DMS 273 (cell line): Measurements from ENCODE around the gene SLC29A1.
A peak's percentile ranks its signal among the peaks of the same experiment; 100 is the strongest.

Experiments used
- DNase-seq: peaks from one replicate; lab custom pipeline; 2025; ENCODE audit not compliant: unreplicated experiment; lab: John Stamatoyannopoulos, UW

The SLC29A1 gene

DNA sequence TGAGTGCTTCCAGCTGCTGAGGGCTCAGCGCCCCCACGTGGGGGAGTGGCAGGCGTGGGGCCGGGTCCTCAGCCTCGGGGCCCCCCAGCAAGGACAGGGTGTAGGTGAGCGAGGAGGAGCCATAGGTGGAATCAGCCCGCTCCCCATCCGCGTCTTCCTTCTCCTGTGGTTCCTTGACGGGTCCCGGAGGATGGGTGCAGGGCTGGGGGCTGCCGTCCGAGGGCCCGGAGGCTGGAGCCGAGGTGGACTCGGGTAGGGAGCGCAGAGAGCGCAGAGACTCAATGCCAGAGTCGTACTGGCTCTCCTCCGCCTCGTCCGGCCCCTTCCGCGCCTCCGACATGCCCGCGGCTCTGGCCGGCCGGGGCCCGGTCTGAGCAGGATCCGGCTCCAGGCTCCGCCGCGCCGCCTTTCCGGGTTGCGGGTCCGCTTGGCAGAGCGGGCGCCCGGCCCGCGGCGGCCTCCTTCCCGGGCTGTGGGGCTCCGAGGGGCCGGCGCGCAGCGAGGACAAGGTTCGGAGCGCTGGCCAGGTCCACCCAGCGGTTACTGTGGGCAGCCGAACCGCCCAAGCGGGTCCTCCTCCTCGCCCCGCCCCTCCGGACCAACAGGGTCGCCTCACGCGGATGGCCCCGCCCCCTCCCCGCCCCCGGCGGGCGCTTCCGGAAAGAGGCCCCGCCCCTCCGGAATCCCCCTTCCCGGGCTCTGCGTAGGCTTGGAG is 41.8 kb downstream of the SLC29A1 start, which contains the start of gene NFKBIE:
Gene NFKBIE (minus strand): TSS at position 545 of the 715 bp plus-strand sequence. CDS start 205 bp downstream, at position 340.
- DNase-seq: peak; percentile 93

DNA sequence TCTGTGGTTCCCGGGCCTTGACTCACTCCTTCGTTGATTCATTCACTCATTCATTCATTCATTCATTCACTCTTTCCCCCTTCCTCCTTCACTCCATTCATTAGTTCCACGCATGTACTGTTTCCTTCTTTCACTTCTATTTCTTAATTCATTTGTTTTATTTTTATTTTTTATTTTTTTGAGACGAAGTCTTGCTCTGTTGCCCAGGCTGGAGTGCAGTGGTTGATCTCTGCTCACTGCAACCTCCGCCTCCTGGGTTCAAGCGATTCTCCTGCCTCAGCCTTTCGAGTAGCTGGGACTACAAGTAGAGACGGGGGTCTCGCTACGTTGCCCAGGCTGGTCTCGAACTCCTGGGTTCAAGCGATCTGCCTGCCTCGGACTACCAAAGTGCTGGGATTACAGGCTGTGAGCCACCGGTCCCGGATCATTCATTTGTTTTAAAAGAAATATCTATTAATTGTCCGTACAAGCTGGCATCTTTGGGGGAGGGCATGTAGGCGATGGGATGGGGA is 42.4 kb downstream of the SLC29A1 start:
- no peak for DNase-seq

DNA sequence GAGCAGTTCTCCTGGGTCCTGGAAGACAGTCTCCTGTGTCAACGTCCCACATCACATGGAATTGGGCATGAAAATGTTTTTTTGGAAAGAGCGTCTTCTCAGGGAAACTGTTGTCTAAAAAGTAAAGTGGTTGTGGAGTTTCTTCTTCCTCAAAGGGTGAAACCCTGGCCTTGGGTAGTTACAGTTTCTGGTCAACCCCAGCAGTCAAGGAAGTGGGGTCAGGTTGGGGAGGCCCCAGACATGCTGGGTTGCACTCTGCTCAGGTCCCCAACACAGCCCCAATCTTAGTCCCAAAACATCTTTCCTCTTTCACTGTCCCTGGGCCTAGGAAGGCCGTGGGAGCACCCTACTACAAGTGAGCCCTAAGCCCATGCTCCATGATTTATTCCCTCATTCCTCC is 43.0 kb downstream of the SLC29A1 start:
- DNase-seq: no peak

DNA sequence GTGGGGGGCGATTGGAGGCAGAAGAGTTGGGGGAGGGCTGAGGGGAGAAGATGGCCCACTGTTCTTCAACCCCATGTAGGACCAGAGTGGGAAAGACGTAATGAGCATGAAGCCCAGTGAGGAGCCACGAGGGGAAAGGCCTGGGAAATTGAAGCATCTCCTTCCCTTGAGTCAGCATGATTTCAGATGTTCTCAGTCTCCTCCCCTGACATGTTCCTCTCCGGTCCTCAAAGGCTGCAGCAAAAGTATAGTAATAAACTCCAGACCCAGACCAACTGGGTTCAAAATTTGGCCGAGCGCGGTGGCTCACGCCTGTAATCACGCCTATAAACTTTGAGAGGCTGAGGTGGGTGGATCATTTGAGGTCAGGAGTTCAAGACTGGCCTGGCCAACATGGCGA is 43.9 kb downstream of the SLC29A1 start:
- DNase-seq: no peak

DNA sequence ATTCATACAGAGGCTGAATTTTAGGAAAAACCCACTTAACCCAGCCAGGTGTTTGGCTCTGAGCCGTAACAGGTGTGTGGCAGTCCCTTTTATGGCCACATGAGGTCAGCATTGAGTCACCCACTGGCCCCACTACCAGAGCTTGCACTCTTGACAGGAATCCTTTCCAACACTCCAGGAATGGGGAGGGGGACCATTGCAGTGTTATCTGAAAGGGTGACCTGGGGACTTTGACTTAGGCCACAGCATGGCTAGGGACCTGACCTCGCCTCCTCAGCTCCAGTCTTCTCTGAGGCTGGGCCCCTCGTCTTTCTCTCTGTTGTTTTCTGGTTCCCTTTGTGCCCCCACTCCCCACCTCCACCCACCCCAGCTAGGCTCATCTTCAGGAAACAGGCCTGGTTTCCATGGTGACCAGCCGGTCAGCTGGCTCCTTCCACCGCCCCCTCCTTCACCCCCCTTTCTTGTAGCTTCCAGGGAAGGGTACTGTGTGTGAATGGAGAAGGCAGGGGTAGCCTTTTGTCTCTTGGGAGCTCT is 44.8 kb downstream of the SLC29A1 start:
- DNase-seq: peak; percentile 81

DNA sequence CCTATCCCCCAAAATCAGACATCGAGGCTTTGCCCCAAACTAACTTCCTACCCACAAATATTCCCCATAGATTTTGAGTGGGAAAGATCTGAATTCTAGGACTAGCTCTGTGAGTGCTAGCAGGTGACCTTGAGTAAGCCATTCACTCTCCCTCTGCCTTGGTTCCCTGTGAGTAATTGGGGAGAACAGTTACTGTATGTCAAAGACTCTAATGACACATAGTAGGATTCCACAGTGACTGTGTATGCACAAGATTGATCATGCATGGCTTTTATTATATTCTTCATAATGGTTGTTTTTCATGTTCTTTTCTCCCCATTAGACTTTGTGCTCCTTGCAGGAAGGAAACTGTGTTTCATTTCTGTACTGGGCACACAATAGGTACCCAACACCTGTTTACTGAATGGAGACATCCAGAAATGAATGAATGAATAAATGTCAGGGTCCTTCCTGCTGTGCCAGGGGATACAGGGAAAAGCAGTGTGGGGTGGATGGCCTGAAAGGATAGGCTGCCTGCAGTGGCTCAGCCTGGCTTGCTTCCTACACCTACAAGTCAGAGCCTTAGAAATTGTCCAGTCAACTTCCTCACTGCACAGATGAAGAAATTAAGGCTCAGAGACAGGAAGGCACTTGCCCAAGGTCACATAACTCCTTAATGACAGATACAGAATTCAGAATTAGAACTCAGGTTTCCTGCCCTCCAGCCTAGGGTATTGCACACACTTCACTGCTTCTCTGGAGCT is 46.0 kb downstream of the SLC29A1 start:
- DNase-seq: no peak

DNA sequence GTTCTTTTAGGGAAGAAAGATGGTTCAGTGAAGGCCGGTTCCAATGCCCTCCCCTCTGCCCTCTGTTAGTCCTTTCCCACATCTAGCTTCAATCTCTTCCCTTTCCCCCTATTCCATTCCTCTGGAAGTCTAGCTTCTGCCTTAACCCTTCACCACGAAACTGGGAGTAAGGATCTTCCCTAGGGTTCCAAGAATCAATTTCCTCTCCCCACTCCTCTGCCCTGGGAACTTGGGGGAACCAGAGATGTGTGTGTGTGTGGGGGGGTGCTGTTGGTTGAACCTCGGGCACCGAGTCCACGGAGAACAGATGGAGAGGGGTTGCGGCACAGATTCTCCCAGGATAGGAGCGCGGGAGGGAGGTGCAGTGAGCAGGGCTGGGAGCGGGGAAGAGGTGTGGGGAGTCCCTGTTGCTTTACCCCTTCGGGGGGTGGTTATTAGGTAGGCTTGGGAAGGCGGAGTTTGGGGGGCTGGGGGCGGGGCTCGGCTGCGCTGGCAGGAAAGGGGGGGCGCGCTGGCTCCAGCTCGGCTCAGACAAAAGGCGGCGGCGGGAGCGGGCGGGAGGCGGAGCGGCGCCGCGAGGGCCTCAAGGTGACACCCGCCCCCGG is 46.6 kb downstream of the SLC29A1 start, which contains the start of gene TMEM151B:
Gene TMEM151B (plus strand): TSS at position 530 of the 605 bp plus-strand sequence. CDS start 293 bp downstream, outside the sequence.
- DNase-seq: peak; percentile 70

DNA sequence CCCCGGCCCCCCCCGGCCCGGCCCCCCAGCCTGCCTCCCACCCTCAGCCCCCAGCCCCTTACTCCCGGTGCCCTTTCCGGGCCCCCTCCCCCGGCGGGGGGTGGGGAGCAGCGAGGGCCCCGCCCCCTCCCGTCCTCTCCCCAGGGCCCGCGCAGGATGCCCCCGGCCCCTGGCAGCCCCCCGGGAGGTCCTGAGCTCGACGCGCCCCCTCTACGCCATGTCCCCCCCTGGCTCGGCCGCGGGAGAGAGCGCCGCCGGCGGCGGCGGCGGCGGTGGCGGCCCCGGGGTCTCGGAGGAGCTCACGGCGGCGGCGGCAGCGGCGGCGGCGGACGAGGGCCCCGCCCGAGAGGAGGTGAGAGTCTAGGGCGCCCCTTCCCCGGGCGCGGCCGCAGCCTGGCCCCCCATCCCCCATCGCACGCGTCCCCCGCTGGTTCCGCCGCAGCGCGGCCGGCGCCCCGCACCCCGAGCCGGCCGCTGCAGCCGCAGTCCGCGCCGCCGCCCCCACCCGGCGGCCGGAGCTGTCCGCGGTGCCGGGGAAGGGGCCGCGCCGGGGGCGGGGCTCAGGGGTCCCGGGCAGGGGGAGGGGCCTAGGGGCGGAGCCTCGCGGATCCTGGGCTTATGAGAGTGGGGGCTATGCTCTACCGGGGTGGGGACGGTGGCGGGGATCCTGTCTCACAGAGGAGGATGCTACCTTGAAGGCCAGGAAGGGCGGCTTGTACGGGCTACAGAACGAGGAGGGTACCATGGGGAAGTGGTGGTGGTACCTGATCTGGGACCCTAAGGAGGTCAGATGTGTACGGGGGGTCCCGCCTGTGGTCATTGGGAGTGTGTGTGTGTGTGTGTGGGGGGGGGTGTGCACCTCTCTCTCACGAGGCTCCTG is 47.4 kb downstream of the SLC29A1 start:
- DNase-seq: no peak

DNA sequence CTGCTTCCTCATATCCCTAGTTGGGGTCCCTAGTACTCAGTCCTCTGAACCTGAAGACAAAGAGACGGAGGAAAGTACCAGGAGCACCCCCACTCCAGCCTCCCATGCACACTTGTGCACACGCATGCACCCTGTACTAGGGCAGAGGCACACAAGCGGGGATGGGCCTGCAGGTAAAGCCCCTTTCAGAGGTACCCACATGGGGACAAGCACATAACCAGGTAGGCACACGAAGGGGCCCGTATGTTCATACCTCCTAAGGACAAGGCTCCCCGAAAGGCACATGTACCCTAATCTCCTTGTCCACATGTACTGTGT is 48.0 kb downstream of the SLC29A1 start:
- no peak for DNase-seq

DNA sequence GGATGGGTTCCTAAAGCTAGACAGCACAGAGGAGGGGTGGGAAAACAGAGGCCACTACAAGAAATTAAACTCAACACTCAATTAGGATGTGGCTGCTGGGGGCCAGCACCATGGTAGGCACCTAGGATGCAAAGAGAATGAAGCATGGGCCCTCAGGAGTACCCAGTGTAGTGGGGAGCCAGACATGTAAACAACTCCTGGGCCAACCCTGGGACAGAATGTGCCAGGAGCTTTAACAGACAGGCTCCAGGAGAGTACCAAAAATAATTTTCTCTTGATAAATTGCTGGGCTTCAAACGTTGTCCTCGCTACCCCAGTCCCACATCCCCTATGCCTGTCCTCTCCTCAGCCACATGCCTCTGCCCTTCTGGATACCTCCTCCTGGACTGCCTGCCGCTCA is 48.5 kb downstream of the SLC29A1 start:
- DNase-seq: no peak

DNA sequence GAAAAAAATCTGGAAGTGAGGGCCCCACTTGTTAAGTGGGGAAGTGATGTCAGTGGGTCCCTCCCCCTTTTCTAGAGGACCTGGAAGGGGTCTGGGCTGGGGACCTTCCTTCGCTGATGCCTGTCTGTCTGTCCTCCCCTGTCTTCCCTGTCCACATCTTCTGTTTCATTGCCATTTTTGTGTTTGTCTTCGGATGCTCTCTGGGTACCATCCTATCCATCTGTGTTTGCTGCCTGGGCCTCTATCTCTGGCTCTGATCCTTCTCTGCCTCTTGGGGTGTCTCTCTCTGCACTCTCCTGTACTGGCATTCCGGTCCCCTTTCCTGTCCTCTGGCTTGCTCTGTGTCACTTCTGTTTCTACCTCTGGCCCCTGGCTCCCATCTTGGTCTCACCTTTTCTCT is 49.1 kb downstream of the SLC29A1 start:
- no peak for DNase-seq

DNA sequence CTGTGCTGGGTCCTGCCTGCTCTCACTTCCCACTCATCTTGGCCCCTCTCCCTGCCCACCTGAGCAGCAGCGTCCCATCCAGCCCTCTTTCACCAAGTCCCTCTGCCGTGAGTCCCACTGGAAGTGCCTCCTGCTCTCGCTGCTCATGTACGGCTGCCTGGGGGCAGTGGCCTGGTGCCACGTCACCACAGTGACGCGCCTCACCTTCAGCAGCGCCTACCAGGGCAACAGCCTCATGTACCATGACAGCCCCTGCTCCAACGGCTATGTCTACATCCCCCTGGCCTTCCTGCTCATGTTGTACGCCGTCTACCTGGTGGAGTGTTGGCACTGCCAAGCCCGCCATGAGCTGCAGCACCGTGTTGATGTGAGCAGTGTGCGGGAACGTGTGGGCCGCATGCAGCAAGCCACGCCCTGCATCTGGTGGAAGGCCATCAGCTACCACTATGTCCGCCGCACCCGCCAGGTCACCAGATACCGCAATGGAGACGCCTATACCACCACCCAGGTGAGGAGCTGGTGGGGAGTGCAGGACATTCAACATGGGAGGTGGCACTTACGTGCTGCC is 49.7 kb downstream of the SLC29A1 start:
- DNase-seq: no peak

DNA sequence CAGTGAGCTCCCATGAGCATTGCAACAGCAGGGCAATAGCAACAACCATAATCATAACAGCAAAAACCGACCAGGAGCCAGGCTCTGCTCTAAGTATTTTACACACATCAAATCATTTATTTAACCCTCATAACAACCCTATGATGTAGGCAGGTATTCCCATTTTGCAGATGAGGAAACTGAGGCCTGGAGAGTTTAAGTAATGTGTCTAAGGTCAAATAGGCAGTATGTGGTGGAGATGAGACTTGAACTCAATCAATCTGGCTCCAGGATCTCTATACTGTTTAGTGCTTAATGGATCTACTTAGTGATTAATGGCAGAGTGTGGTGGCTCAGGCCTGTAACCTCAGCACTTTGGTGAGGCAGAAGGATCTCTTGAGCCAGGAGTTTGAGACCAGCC is 50.2 kb downstream of the SLC29A1 start:
- no peak for DNase-seq

DNA sequence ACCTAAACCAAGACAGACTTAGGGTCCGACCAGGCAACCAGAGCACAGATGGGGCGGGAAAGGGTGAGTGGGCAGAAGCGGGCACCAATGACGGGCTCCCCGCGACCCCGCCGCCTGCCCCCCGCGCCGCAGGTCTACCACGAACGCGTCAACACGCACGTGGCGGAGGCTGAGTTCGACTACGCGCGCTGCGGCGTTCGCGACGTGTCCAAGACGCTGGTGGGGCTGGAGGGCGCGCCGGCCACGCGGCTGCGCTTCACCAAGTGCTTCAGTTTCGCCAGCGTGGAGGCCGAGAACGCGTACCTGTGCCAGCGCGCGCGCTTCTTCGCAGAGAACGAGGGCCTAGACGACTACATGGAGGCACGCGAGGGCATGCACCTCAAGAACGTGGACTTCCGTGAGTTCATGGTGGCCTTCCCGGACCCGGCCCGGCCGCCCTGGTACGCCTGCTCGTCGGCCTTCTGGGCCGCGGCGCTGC is 51.9 kb downstream of the SLC29A1 start:
- no peak for DNase-seq

DNA sequence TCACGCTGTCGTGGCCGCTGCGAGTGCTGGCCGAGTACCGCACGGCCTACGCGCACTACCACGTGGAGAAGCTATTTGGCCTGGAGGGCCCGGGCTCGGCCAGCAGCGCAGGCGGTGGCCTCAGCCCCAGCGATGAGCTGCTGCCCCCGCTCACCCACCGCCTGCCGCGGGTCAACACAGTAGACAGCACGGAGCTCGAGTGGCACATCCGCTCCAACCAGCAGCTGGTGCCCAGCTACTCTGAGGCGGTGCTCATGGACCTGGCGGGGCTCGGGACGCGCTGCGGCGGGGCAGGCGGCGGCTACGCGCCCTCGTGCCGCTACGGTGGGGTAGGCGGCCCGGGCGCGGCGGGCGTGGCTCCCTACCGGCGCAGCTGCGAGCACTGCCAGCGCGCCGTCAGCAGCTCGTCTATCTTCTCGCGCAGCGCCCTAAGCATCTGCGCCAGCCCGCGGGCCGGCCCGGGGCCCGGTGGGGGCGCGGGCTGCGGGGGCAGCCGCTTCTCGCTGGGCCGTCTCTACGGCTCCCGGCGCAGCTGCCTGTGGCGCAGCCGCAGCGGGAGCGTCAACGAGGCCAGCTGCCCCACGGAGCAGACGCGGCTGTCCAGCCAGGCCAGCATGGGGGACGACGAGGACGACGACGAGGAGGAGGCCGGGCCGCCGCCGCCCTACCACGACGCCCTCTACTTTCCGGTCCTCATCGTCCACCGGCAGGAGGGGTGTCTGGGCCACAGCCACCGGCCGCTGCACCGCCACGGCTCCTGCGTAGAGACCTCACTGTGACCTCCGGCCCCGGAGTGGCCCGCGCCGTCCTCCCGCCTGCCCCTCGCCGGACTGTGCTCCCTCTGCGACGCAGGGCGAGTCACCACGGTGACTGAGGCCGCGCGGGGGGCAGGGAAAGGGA is 52.6 kb downstream of the SLC29A1 start:
- no peak for DNase-seq

DNA sequence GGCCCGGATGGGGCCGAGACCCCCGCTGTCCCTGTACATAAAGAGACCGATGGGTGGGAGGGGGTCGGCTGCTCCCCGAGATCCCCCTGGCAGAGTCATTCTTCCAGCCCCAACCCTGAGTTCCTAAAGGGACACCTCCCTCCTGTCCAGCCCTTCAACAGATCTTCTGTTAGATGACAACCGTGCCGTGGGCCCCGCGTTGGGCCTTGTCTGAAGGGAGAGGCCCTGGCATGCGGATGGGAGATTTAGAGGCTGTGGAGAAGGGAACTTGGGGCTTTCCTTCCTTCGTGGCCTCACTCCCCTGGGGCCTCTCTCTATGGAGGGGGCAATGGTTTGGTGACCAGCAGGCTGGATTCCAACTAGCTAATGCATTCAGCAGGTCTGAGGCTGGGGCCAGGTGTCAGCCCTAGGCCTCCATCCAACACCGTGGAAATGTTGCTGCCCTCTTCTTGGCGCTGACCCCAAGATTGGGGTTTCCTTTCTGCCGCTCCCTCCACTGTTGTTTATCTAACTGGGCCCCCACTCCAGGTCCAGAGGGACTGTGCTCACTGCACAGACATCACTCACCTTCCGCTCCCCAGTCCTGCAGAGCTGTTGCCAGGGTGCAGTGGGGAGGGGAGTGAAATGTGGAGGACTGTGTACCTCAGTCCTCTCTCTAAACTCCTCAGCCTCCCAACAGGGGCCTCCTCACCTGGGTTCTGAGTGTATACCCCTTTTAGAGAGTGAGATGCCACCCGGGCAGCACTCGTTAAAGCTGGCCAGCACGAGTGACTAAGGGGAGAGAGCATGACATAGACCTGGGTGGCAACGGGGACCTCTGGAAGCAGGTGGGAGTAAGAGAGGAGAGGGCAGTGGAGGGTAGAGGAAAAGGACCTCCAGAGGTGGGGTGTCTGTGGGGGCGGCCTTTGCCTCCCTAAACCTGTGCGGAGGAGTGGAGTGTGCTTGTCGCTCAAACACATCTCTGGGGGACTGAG is 53.6 kb downstream of the SLC29A1 start:
- DNase-seq: no peak

DNA sequence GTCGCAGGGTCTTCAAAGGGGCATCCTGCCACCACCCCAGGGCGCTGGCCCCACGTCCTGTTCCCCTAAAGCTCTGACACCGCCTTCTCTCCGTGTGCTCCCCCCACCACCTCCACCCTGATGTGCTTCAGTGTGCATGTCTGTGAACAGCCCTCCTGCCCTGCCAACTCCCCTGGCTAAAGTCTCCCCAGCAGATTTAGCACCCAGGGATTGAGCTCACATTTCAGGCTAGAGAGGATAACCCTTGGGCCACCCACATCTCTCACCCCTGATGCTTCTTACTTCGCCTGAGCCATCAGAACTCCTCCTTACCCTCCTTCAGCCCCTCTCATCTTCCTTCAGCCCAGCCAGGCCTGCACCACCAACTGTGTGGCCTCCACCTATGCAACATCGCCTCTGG is 54.4 kb downstream of the SLC29A1 start:
- no peak for DNase-seq

DNA sequence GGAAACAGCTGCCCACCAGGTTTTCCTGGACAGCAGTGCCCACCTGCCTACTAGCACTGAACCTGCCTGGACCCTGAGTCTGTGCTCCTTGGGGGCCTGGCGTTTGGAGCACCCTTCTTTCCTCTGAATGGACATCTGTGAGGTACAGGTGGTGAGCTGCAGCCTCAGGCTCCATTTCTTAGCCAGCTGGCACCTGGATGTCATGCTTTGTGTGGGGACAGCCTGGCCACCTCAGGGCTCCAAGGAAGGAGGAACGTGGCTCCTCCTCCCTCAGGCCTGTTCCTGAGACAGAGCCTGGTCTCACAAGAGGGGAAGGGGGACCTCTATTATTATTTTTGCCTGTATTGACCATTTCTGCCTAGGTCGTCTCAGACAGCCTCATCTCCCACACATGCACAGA is 54.9 kb downstream of the SLC29A1 start:
- DNase-seq: no peak
